IMR-90 (cell line): ENCODE measurements around the gene TNNI2. TPM values are rescaled to one million over a fixed set of nuclear protein-coding genes. Genes with fewer than 3 reads are reported as not detected.

ENCODE experiments used
- ATAC-seq: fragments of 200-7000 bp; cut with Tn5 transposase; 2 replicates; pipeline ENCODE4 v1.9.1; 2020; ENCODE audit warnings: low read depth, mild to moderate bottlenecking, moderate library complexity
- BruUV-seq: library from RNA; stranded (reverse); fragments of 400-500 nt; replicated peaks from 2 replicates; lab custom pipeline; 2021; lab: Mats Ljungman, UMichigan
- CTCF ChIA-PET: fragments of 300-600 bp; formaldehyde crosslinking; extraction: SDS; loops from one replicate; lab custom pipeline; 2021; ENCODE audit warnings: antibody characterized with exemption; lab: Yijun Ruan, JAX
- POLR2A ChIA-PET: fragments of 300-600 bp; sonication (Branson Sonifier 250); formaldehyde crosslinking; loops from one replicate; lab custom pipeline; 2022; ENCODE audit warnings: antibody characterized with exemption; ENCODE audit not compliant: unreplicated experiment; lab: Charles Lee
- DNase-seq: peaks from one replicate; pipeline ENCODE4 v3.0.0; 2013
- H2AFZ ChIP-seq: replicated peaks from 2 replicates; pipeline ENCODE3; 2013; ENCODE audit warnings: low read length, mild to moderate bottlenecking; ENCODE audit not compliant: poor library complexity
- H2AK5ac ChIP-seq: 2 replicates; pipeline ENCODE4 v1.6.1; 2013; ENCODE audit warnings: low read depth, low read length, inconsistent platforms
- H2AK9ac ChIP-seq: replicated peaks from 2 replicates; pipeline ENCODE3; 2013; ENCODE audit warnings: mild to moderate bottlenecking, low read depth, low read length, moderate library complexity; ENCODE audit not compliant: poor library complexity
- H2BK120ac ChIP-seq: 2 replicates; pipeline ENCODE4 v1.6.1; 2013; ENCODE audit warnings: low read depth, low read length, inconsistent platforms
- H2BK15ac ChIP-seq: 3 replicates; pipeline ENCODE4 v1.6.1; 2013; ENCODE audit warnings: low read depth, low read length, inconsistent platforms
- H2BK20ac ChIP-seq: 2 replicates; pipeline ENCODE4 v1.6.1; 2013; ENCODE audit warnings: low read depth, mild to moderate bottlenecking, inconsistent platforms, low read length, moderate library complexity
- H2BK5ac ChIP-seq: 2 replicates; pipeline ENCODE4 v1.6.1; 2013; ENCODE audit warnings: mild to moderate bottlenecking, low read depth, low read length, inconsistent platforms; ENCODE audit not compliant: poor library complexity, severe bottlenecking
- H3K14ac ChIP-seq: replicated peaks from 2 replicates; pipeline ENCODE4 v1.6.1; 2013; ENCODE audit warnings: low read depth, low read length, inconsistent platforms
- H3K18ac ChIP-seq: 2 replicates; pipeline ENCODE4 v1.6.1; 2013; ENCODE audit warnings: low read depth, low read length, control low read depth
- H3K23ac ChIP-seq: 2 replicates; pipeline ENCODE4 v1.6.1; 2013; ENCODE audit warnings: low read depth, low read length, inconsistent platforms
- H3K27ac ChIP-seq: 2 replicates; pipeline ENCODE4 v1.5.1; 2013; ENCODE audit warnings: mild to moderate bottlenecking, control low read depth, low read length; ENCODE audit not compliant: insufficient read depth
- H3K27me3 ChIP-seq: 2 replicates; pipeline ENCODE4 v1.6.1; 2013; ENCODE audit warnings: low read length; ENCODE audit not compliant: control insufficient read depth, insufficient read depth
- H3K36me3 ChIP-seq: 2 replicates; pipeline ENCODE4 v1.6.1; 2013; ENCODE audit warnings: low read length, mixed read lengths; ENCODE audit not compliant: control insufficient read depth, insufficient read depth
- H3K4ac ChIP-seq: 2 replicates; pipeline ENCODE4 v1.6.1; 2013; ENCODE audit warnings: low read depth, low read length, inconsistent platforms
- H3K4me1 ChIP-seq: 2 replicates; pipeline ENCODE4 v1.6.1; 2013; ENCODE audit warnings: low read length, mixed read lengths; ENCODE audit not compliant: control insufficient read depth, insufficient read depth
- H3K4me2 ChIP-seq: 2 replicates; pipeline ENCODE4 v1.6.1; 2013; ENCODE audit warnings: low read depth, mild to moderate bottlenecking, control low read depth, low read length, moderate library complexity
- H3K4me3 ChIP-seq: 2 replicates; pipeline ENCODE4 v1.5.1; 2013; ENCODE audit warnings: low read depth, mild to moderate bottlenecking, control low read depth, low read length, moderate library complexity; ENCODE audit not compliant: insufficient read depth
- H3K56ac ChIP-seq: 2 replicates; pipeline ENCODE4 v1.6.1; 2013; ENCODE audit warnings: low read length, inconsistent platforms; ENCODE audit not compliant: insufficient read depth; ENCODE audit errors: extremely low read depth
- H3K79me1 ChIP-seq, 2 experiments: 2 replicates each; pipeline ENCODE4 v1.6.1; 2013; ENCODE audit warnings: low read length in 2 of 2, inconsistent platforms in 1 of 2, low read depth in 1 of 2
- H3K9ac ChIP-seq: 2 replicates; pipeline ENCODE4 v1.6.1; 2013; ENCODE audit warnings: low read depth, low read length, control low read depth
- H3K9me1 ChIP-seq: 2 replicates; pipeline ENCODE4 v1.6.1; 2013; ENCODE audit warnings: low read length, inconsistent platforms; ENCODE audit not compliant: insufficient read depth
- H3K9me3 ChIP-seq: 2 replicates; pipeline ENCODE4 v1.6.1; 2013; ENCODE audit warnings: low read length; ENCODE audit not compliant: control insufficient read depth, insufficient read depth
- H4K20me1 ChIP-seq: 2 replicates; pipeline ENCODE4 v1.6.1; 2013; ENCODE audit warnings: low read length, inconsistent platforms; ENCODE audit not compliant: insufficient read depth
- H4K5ac ChIP-seq: 2 replicates; pipeline ENCODE4 v1.6.1; 2013; ENCODE audit warnings: mild to moderate bottlenecking, low read depth, low read length, control low read depth
- H4K8ac ChIP-seq, 2 experiments: 2 replicates each; pipeline ENCODE4 v1.6.1; 2013; ENCODE audit warnings: low read depth in 2 of 2, low read length in 2 of 2, control low read depth in 1 of 2, inconsistent platforms in 1 of 2
- H4K91ac ChIP-seq: 2 replicates; pipeline ENCODE4 v1.6.1; 2013; ENCODE audit warnings: low read depth, low read length, inconsistent platforms; ENCODE audit not compliant: insufficient read depth
- BHLHE40 ChIP-seq: fragments of 150-350 bp; IDR thresholded peaks from 2 replicates; pipeline ENCODE4 v1.6.1; 2016; ENCODE audit warnings: mild to moderate bottlenecking, low read depth, low read length
- CHD1 ChIP-seq: IDR thresholded peaks from 2 replicates; pipeline ENCODE4 v1.6.1; 2012; ENCODE audit warnings: low read depth, low read length, improper control_type of control experiment
- MAFK ChIP-seq: IDR thresholded peaks from 2 replicates; pipeline ENCODE4 v1.6.1; 2012; ENCODE audit warnings: low read depth, low read length, improper control_type of control experiment
- MXI1 ChIP-seq: IDR thresholded peaks from 2 replicates; pipeline ENCODE4 v1.6.1; 2012; ENCODE audit warnings: low read depth, mild to moderate bottlenecking, low read length, moderate library complexity, borderline replicate concordance
- NFE2L2 ChIP-seq: fragments of 150-350 bp; IDR thresholded peaks from 2 replicates; pipeline ENCODE4 v1.6.1; 2016; ENCODE audit warnings: low read depth, mild to moderate bottlenecking, low read length
- RAD21 ChIP-seq: IDR thresholded peaks from 2 replicates; pipeline ENCODE4 v1.6.1; 2012; ENCODE audit warnings: low read length, improper control_type of control experiment
- RCOR1 ChIP-seq: IDR thresholded peaks from 2 replicates; pipeline ENCODE4 v1.6.1; 2012; ENCODE audit warnings: mild to moderate bottlenecking, low read length, improper control_type of control experiment; ENCODE audit not compliant: insufficient replicate concordance
- RFX5 ChIP-seq: IDR thresholded peaks from 2 replicates; pipeline ENCODE4 v1.8.0; 2012; ENCODE audit warnings: low read depth, mild to moderate bottlenecking, low read length, moderate library complexity
- SMC3 ChIP-seq: fragments of 150-350 bp; IDR thresholded peaks from 2 replicates; pipeline ENCODE4 v1.6.1; 2016; ENCODE audit warnings: low read depth, mild to moderate bottlenecking, antibody characterized with exemption, low read length, moderate library complexity
- WGBS, 2 experiments: methylation state at CpG; one replicate each; pipeline versions ENCODE4 v1.1.5 to v1.1.7; 2013; ENCODE audit warnings: missing lambda C conversion rate in 2 of 2; ENCODE audit not compliant: insufficient read length in 1 of 2; ENCODE audit errors: extremely low coverage in 2 of 2; 5-methylcytosine and 5-hydroxymethylcytosine counted together
- dilution Hi-C: fragments of 300-500 bp; cut with HindIII; formaldehyde crosslinking; loops from one replicate; pipeline ENCODE4 v1.14.3; 2018; ENCODE audit warnings: low sequenced_read_pairs; ENCODE audit not compliant: unreplicated experiment
- in situ Hi-C: fragments of 300-500 bp; cut with MboI; formaldehyde crosslinking; loops from 3 replicates; pipeline ENCODE4 v1.14.3; 2019; ENCODE audit warnings: low sequenced_read_pairs, inconsistent platforms, mixed read lengths
- intact Hi-C: fragments of 100-400 bp; cut with micrococcal nuclease; formaldehyde crosslinking; loops from 2 replicates; pipeline ENCODE4 v1.10.0; 2022
- polyA plus RNA-seq, 3 experiments: library from polyadenylated mRNA; depleted of rRNA; stranded (reverse); fragments of >200 nt; gene quantifications; 2 replicates each; pipeline ENCODE4 v1.2.3, GENCODE V29; 2012; ENCODE audit warnings: low replicate concordance in 1 of 3
- total RNA-seq: library from RNA; depleted of rRNA; stranded (reverse); fragments of >200 nt; gene quantifications from 2 replicates; pipeline ENCODE4 v1.2.3, GENCODE V29; 2012
- TF ChIP-seq, protein P1 (sequence below): fragments of 150-350 bp; IDR thresholded peaks from 2 replicates; pipeline ENCODE4 v1.6.1; 2016; ENCODE audit warnings: low read depth, mild to moderate bottlenecking, low read length, moderate library complexity, borderline replicate concordance
- TF ChIP-seq, protein P2 (sequence below): fragments of 150-350 bp; IDR thresholded peaks from 2 replicates; pipeline ENCODE4 v1.6.1; 2017; ENCODE audit warnings: mild to moderate bottlenecking, antibody characterized with exemption, low read length, low read depth

TNNI2 gene
- total and polyA plus RNA-seq, 2 of the 4 experiments (the other 2 are of a cell fraction), result not detected

- Histone ChIP-seq H3K14ac (no peak overlapping the region), H3K18ac (no peak overlapping the region), H2BK5ac (no peak overlapping the region), H3K27me3 (peaks cover 28% of the 10 kb centered on the region), H3K4me1 (no peaks in the 10 kb centered on the region), H4K8ac (no peak overlapping the region), H4K20me1 (no peaks in the 10 kb centered on the region), H3K79me1 (no peaks in the 10 kb centered on the region), H3K36me3 (no peaks in the 10 kb centered on the region), H3K9me3 (no peaks in the 10 kb centered on the region), H3K9me1 (no peaks in the 10 kb centered on the region), H2BK120ac (no peak overlapping the region), H2AK5ac (no peak overlapping the region), H3K9ac (no peak overlapping the region), H2BK20ac (no peak overlapping the region), H2BK15ac (no peak overlapping the region), H3K4me3 (no peak overlapping the region), H3K56ac (no peak overlapping the region), H3K4me2 (no peak overlapping the region), H3K23ac (no peak overlapping the region), H3K27ac (no peak overlapping the region), H2AK9ac (no peak overlapping the region), H2AFZ (no peak overlapping the region), H4K91ac (no peak overlapping the region), H4K5ac (no peak overlapping the region), H3K4ac (no peak overlapping the region)
- no peak for ATAC-seq
- POLR2A ChIA-PET, result no interaction called here
- CTCF ChIA-PET, result no interaction called here
- dilution Hi-C loops, result no loop called here
- DNase-seq, result no peak
- no peak for TF ChIP-seq MAFK
- TF ChIP-seq, protein P1, sequence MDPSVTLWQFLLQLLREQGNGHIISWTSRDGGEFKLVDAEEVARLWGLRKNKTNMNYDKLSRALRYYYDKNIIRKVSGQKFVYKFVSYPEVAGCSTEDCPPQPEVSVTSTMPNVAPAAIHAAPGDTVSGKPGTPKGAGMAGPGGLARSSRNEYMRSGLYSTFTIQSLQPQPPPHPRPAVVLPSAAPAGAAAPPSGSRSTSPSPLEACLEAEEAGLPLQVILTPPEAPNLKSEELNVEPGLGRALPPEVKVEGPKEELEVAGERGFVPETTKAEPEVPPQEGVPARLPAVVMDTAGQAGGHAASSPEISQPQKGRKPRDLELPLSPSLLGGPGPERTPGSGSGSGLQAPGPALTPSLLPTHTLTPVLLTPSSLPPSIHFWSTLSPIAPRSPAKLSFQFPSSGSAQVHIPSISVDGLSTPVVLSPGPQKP, result no peak
- no peak for TF ChIP-seq RAD21
- TF ChIP-seq, protein P2, sequence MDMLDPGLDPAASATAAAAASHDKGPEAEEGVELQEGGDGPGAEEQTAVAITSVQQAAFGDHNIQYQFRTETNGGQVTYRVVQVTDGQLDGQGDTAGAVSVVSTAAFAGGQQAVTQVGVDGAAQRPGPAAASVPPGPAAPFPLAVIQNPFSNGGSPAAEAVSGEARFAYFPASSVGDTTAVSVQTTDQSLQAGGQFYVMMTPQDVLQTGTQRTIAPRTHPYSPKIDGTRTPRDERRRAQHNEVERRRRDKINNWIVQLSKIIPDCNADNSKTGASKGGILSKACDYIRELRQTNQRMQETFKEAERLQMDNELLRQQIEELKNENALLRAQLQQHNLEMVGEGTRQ, result no peak
- no peak for TF ChIP-seq SMC3
- TF ChIP-seq MXI1, result no peak
- TF ChIP-seq NFE2L2, result no peak
- TF ChIP-seq RFX5, result no peak
- no peak for TF ChIP-seq BHLHE40
- TF ChIP-seq CHD1, result no peak
- TF ChIP-seq RCOR1, result no peak
- in situ Hi-C loops, result no loop called here
- intact Hi-C loops, result no loop called here
- no CpG with 5 or more reads among the region's 11 CpGs for WGBS, 2 experiments
- no TSS peak for BruUV-seq
Measured at GRCh38 chr11:1887451-1888346, 48.9 kb downstream of the TNNI2 start.
